H1 (cell line): ENCODE measurements around the gene CLINT1. TPM values are rescaled to one million over a fixed set of nuclear protein-coding genes. Genes with fewer than 3 reads are reported as not detected.

Experiments
- CTCF ChIA-PET: fragments of 300-600 bp; sonication (Branson Sonifier 250); formaldehyde crosslinking; loops from one replicate; lab custom pipeline; 2021; ENCODE audit not compliant: partially characterized antibody; lab: Charles Lee
- POLR2A ChIA-PET: fragments of 300-600 bp; sonication (Branson Sonifier 250); formaldehyde crosslinking; loops from one replicate; lab custom pipeline; 2021; ENCODE audit warnings: inconsistent platforms; ENCODE audit not compliant: partially characterized antibody; lab: Charles Lee
- DNase-seq, 2 experiments: peaks; one replicate each; pipeline versions ENCODE4 v3.0.0 to v3.0.0-alpha.2; 2010 to 2022; ENCODE audit warnings: low spot score in 2 of 2, low read depth in 1 of 2, mixed read lengths in 1 of 2
- FAIRE-seq: peaks from 2 replicates; lab custom pipeline; 2011; peaks lifted over from hg19 to GRCh38; lab: Jason Lieb, UNC
- H2AFZ ChIP-seq: 2 replicates; pipeline ENCODE4 v1.8.1; 2012; ENCODE audit warnings: low read length, inconsistent platforms
- H2AK5ac ChIP-seq: 2 replicates; pipeline ENCODE4 v1.6.1; 2013; ENCODE audit warnings: low read depth, low read length
- H2BK120ac ChIP-seq: replicated peaks from 2 replicates; pipeline ENCODE3; 2013; ENCODE audit warnings: low read depth, low read length, inconsistent platforms
- H2BK12ac ChIP-seq: 2 replicates; pipeline ENCODE4 v1.6.1; 2013; ENCODE audit warnings: low read depth, low read length
- H2BK15ac ChIP-seq: 2 replicates; pipeline ENCODE4 v1.6.1; 2013; ENCODE audit warnings: low read length
- H2BK20ac ChIP-seq: 2 replicates; pipeline ENCODE4 v1.6.1; 2013; ENCODE audit warnings: low read length
- H2BK5ac ChIP-seq: 2 replicates; pipeline ENCODE4 v1.6.1; 2013; ENCODE audit warnings: low read depth, low read length
- H3K14ac ChIP-seq: 2 replicates; pipeline ENCODE4 v1.6.1; 2013; ENCODE audit warnings: inconsistent platforms; ENCODE audit not compliant: insufficient read length
- H3K18ac ChIP-seq: 2 replicates; pipeline ENCODE4 v1.6.1; 2013; ENCODE audit warnings: low read length; ENCODE audit errors: extremely low read depth
- H3K23ac ChIP-seq: 2 replicates; pipeline ENCODE4 v1.6.1; 2013; ENCODE audit warnings: inconsistent platforms; ENCODE audit not compliant: insufficient read length
- H3K23me2 ChIP-seq: 2 replicates; pipeline ENCODE4 v1.6.1; 2013; ENCODE audit warnings: low read depth, low read length
- H3K27ac ChIP-seq: 2 replicates; pipeline ENCODE4 v1.6.1; 2011; ENCODE audit warnings: low read depth, low read length, inconsistent platforms
- H3K27me3 ChIP-seq, 4 experiments: replicated peaks in 1 of 4; 1 replicate in 1 of 4; 2 replicates in 3 of 4; pipeline versions ENCODE4 v1.6.1 to v1.8.1; 2011 to 2013; ENCODE audit warnings: low read length in 3 of 4, mild to moderate bottlenecking in 3 of 4, inconsistent platforms in 2 of 4, mixed read lengths in 2 of 4, moderate library complexity in 1 of 4; ENCODE audit not compliant: control insufficient read depth in 3 of 4, insufficient read depth in 3 of 4; ENCODE audit errors: extremely low read depth in 1 of 4
- H3K36me3 ChIP-seq, 4 experiments: 2 replicates each; pipeline versions ENCODE4 v1.6.1 to v1.8.1; 2011 to 2013; ENCODE audit warnings: mild to moderate bottlenecking in 4 of 4, low read length in 3 of 4, moderate library complexity in 2 of 4, control low read depth in 1 of 4, inconsistent platforms in 1 of 4; ENCODE audit not compliant: insufficient read depth in 4 of 4, control insufficient read depth in 2 of 4
- H3K4ac ChIP-seq: replicated peaks from 2 replicates; pipeline ENCODE3; 2013; ENCODE audit warnings: low read length, low read depth, mixed read lengths, inconsistent platforms; ENCODE audit not compliant: insufficient read length
- H3K4me1 ChIP-seq, 4 experiments: replicated peaks in 1 of 4; 1 replicate in 1 of 4; 2 replicates in 3 of 4; pipeline versions ENCODE4 v1.6.1 to v1.8.1; 2011 to 2013; ENCODE audit warnings: low read length in 3 of 4, inconsistent platforms in 2 of 4, mixed read lengths in 1 of 4; ENCODE audit not compliant: insufficient read depth in 4 of 4, control insufficient read depth in 3 of 4
- H3K4me2 ChIP-seq, 2 experiments: 2 replicates each; pipeline versions ENCODE4 v1.6.1 to v1.8.1; 2011 to 2013; ENCODE audit warnings: low read depth in 2 of 2, low read length in 2 of 2, control low read depth in 1 of 2, inconsistent platforms in 1 of 2, mild to moderate bottlenecking in 1 of 2; ENCODE audit not compliant: insufficient read depth in 1 of 2
- H3K4me3 ChIP-seq, 4 experiments: fragments of 200-600, 300-600 bp in 1 of 4; sonication (generic), shearing (Covaris generic), sonication (Bioruptor Twin) in 1 of 4; 2 replicates each; pipeline versions ENCODE4 v1.5.1 to v1.8.1; 2011 to 2016; ENCODE audit warnings: low read length in 4 of 4, low read depth in 3 of 4, control low read depth in 2 of 4, inconsistent platforms in 2 of 4, mild to moderate bottlenecking in 2 of 4, mixed read lengths in 1 of 4, moderate library complexity in 1 of 4; ENCODE audit not compliant: insufficient read depth in 2 of 4; ENCODE audit errors: extremely low read depth in 1 of 4
- H3K56ac ChIP-seq: replicated peaks from 2 replicates; pipeline ENCODE3; 2013; ENCODE audit warnings: low read depth, mild to moderate bottlenecking, mixed read lengths, low read length, inconsistent platforms; ENCODE audit not compliant: insufficient read length
- H3K79me1 ChIP-seq: 2 replicates; pipeline ENCODE4 v1.6.1; 2013; ENCODE audit warnings: low read depth, low read length, control low read depth
- H3K79me2 ChIP-seq, 2 experiments: 2 replicates each; pipeline versions ENCODE4 v1.6.1 to v1.8.1; 2012 to 2013; ENCODE audit warnings: low read length in 2 of 2, mild to moderate bottlenecking in 2 of 2, inconsistent platforms in 1 of 2; ENCODE audit not compliant: insufficient read depth in 2 of 2, control insufficient read depth in 1 of 2
- H3K9ac ChIP-seq, 4 experiments: replicated peaks in 1 of 4; 1 replicate in 1 of 4; 2 replicates in 3 of 4; pipeline versions ENCODE4 v1.6.1 to v1.8.1; 2011 to 2013; ENCODE audit warnings: low read depth in 3 of 4, low read length in 3 of 4, control low read depth in 2 of 4, mild to moderate bottlenecking in 2 of 4, moderate library complexity in 2 of 4, inconsistent platforms in 1 of 4; ENCODE audit errors: extremely low read depth in 1 of 4
- H3K9me3 ChIP-seq, 2 experiments: 2 replicates each; pipeline versions ENCODE4 v1.6.1 to v1.8.1; 2012 to 2013; ENCODE audit warnings: mild to moderate bottlenecking in 2 of 2, moderate library complexity in 2 of 2, control low read depth in 1 of 2, inconsistent platforms in 1 of 2, low read depth in 1 of 2, low read length in 1 of 2, mixed read lengths in 1 of 2; ENCODE audit not compliant: insufficient read depth in 2 of 2
- H4K20me1 ChIP-seq, 2 experiments: replicated peaks in 1 of 2; 2 replicates each; pipeline versions ENCODE3 to v1.8.1; 2011 to 2013; ENCODE audit warnings: inconsistent platforms in 2 of 2, low read length in 2 of 2, mild to moderate bottlenecking in 1 of 2; ENCODE audit not compliant: insufficient read depth in 2 of 2, control insufficient read depth in 1 of 2
- H4K5ac ChIP-seq: 2 replicates; pipeline ENCODE4 v1.6.1; 2013; ENCODE audit warnings: low read length, low read depth, mixed read lengths, inconsistent platforms; ENCODE audit not compliant: insufficient read length
- H4K8ac ChIP-seq: 2 replicates; pipeline ENCODE4 v1.8.0; 2013; ENCODE audit warnings: mild to moderate bottlenecking, moderate library complexity, low read length, inconsistent platforms; ENCODE audit not compliant: insufficient read depth; ENCODE audit errors: extremely low read depth
- H4K91ac ChIP-seq: replicated peaks from 2 replicates; pipeline ENCODE3; 2013; ENCODE audit warnings: low read length, mixed read lengths, inconsistent platforms; ENCODE audit not compliant: insufficient read length
- GTF2F1 ChIP-seq: IDR thresholded peaks from 2 replicates; pipeline ENCODE4 v1.6.1; 2012; ENCODE audit warnings: low read depth, low read length, improper control_type of control experiment, borderline replicate concordance
- KDM1A ChIP-seq: fragments of 200-600, 300-600 bp; sonication (generic); IDR thresholded peaks from 2 replicates; pipeline ENCODE4 v1.7.1; 2016; ENCODE audit warnings: mild to moderate bottlenecking, low read length, borderline replicate concordance
- WGBS, 2 experiments: shearing (Covaris generic) in 1 of 2; methylation state at CpG; one replicate each; pipeline versions ENCODE4 v1.1.6 to v1.1.7; 2013 to 2015; ENCODE audit warnings: low lambda C conversion rate in 2 of 2, mixed read lengths in 2 of 2, inconsistent platforms in 1 of 2, low coverage in 1 of 2, missing lambda C conversion rate in 1 of 2; ENCODE audit not compliant: insufficient replicate concordance in 2 of 2, insufficient coverage in 1 of 2, insufficient read length in 1 of 2; ENCODE audit errors: extremely low coverage in 1 of 2, missing lambda C conversion rate in 1 of 2; 5-methylcytosine and 5-hydroxymethylcytosine counted together
- polyA plus RNA-seq, 7 experiments: library from polyadenylated mRNA; depleted of rRNA in 3 of 7; stranded (reverse) in 5 of 7; unstranded in 2 of 7; fragments of >200 nt in 5 of 7; fragments of 200-250 nt in 2 of 7; gene quantifications; 1 replicate in 5 of 7; 2 replicates in 1 of 7; 4 replicates in 1 of 7; pipeline versions ENCODE4 v1.2.1 to v1.2.3, GENCODE V29; 2011 to 2013; ENCODE audit warnings: missing spikeins in 2 of 7, mixed read lengths in 2 of 7
- total RNA-seq: library from RNA; stranded (reverse); fragmentation: NEBNext Ultra II Directional; extraction: Animal tissue kit (Norgen Biotek cat#: 25700); gene quantifications from 2 replicates; pipeline ENCODE4 v1.2.1, GENCODE V29; 2021

The CLINT1 gene
- total and polyA plus RNA-seq, 2 of the 8 experiments (the other 6 are each of a cell fraction or from before 2014, with no cell fraction given), result 85.9 to 140 TPM

GRCh38 chr5:157818368-157818767, 40.6 kb downstream of the CLINT1 start:
- no peak overlapping the region for H3K4me2 ChIP-seq
- no peak overlapping the region for H3K23ac ChIP-seq
- no peaks in the 10 kb centered on the region; a peak in 1 of 7 replicates for H3K4me1 ChIP-seq
- FAIRE-seq (no peak), DNase-seq (no peak)
- CTCF ChIA-PET, result interaction anchor here (1.6 to 4.4 kb wide), 8 partner anchors 10 to 177 kb away, joined by 5 to 63 read pairs (median 8); no protein-coding TSS in a partner anchor
- H3K27me3 ChIP-seq, result no peaks in the 10 kb centered on the region
- H2BK15ac ChIP-seq, result no peak overlapping the region
- no peak overlapping the region for H2AK5ac ChIP-seq
- H3K23me2 ChIP-seq, result no peaks in the 10 kb centered on the region
- H3K14ac ChIP-seq, result no peak overlapping the region
- no peak overlapping the region for H4K91ac ChIP-seq
- no peak overlapping the region for H4K8ac ChIP-seq
- no peak overlapping the region for H2BK20ac ChIP-seq
- H3K79me1 ChIP-seq, result no peaks in the 10 kb centered on the region
- no peak overlapping the region for H3K27ac ChIP-seq
- no peak for TF ChIP-seq GTF2F1
- TF ChIP-seq KDM1A, result 0 out of 2 replicates have a peak, but pooled peaks have one; percentile 1
- no peak overlapping the region for H4K5ac ChIP-seq
- H3K9ac ChIP-seq, result no peak overlapping the region
- H2BK12ac ChIP-seq, result no peak overlapping the region
- no peaks in the 10 kb centered on the region for H3K9me3 ChIP-seq
- H2BK120ac ChIP-seq, result no peak overlapping the region
- no peak overlapping the region for H2AFZ ChIP-seq
- H3K4me3 ChIP-seq, result no peak overlapping the region
- POLR2A ChIA-PET, result no interaction called here
- peaks cover 0 to 5% of the 10 kb centered on the region in 2 experiments for H4K20me1 ChIP-seq
- no peak overlapping the region for H3K56ac ChIP-seq
- no peak overlapping the region for H2BK5ac ChIP-seq
- H3K4ac ChIP-seq, result no peak overlapping the region
- no peak overlapping the region for H3K18ac ChIP-seq
- WGBS, 2 experiments, result 88% methylated on average over 2 of the region's 2 CpGs; no CpG with 5 or more reads in 1 of the 2 experiments
- H3K79me2 ChIP-seq, result peaks cover 0 to 64% of the 10 kb centered on the region in 2 experiments; a peak in 2 of 4 replicates
- H3K36me3 ChIP-seq, result peaks cover 0 to 19% (median 7%) of the 10 kb centered on the region in 4 experiments; a peak in 5 of 8 replicates
